ENCODE data around the gene RAB11FIP3. TPM values are rescaled to one million over a fixed set of nuclear protein-coding genes. Genes with fewer than 3 reads are reported as not detected.
A peak's percentile ranks its signal among the peaks of the same experiment; 100 is the strongest.
"Not testable (repeated sequence)": the region's sequence is repeated elsewhere in the genome, so short reads cannot be mapped to it uniquely, and the experiment has no call there.

The RAB11FIP3 gene
- total RNA-seq, 2 experiments from 2014 or later, result 18.7 to 20.4 TPM

DNA sequence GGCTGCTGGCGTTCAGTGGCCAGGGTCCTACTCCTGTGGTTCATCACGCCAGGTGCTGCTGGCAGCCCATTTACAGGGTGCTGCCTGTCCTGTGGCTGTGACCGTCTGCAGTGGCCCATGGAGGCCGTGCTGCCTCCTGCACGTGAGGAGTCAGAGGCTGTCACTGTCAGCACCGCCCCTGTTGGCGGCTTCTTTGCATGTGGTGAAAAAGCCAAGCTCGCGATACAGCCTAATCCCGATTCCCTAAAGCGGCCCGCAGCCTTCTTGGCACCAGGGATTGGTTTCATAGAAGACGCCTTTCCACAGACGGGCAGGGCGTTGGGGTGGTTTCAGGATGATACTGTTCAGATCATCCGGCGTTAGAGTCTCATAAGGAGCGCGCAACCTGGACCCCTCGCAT lies 35.3 kb downstream of the RAB11FIP3 start:
- Mint-ChIP-seq H3K27me3 (no peaks in the 10 kb centered on the region), H3K36me3 (ENCODE audit: low read depth) (peaks cover 5% of the 10 kb centered on the region), H3K9me3 (no peaks in the 10 kb centered on the region), H3K27ac (no peak overlapping the region), H3K4me3 (no peak overlapping the region), H3K4me1 (ENCODE audit: low read depth) (no peaks in the 10 kb centered on the region)
- DNase-seq, result no peak
- ChIA-PET POLR2A (no interaction called here), CTCF (no interaction called here)
- intact Hi-C loops (cut with micrococcal nuclease), result no loop called here
- no peak for ATAC-seq
- TF ChIP-seq, protein P1, sequence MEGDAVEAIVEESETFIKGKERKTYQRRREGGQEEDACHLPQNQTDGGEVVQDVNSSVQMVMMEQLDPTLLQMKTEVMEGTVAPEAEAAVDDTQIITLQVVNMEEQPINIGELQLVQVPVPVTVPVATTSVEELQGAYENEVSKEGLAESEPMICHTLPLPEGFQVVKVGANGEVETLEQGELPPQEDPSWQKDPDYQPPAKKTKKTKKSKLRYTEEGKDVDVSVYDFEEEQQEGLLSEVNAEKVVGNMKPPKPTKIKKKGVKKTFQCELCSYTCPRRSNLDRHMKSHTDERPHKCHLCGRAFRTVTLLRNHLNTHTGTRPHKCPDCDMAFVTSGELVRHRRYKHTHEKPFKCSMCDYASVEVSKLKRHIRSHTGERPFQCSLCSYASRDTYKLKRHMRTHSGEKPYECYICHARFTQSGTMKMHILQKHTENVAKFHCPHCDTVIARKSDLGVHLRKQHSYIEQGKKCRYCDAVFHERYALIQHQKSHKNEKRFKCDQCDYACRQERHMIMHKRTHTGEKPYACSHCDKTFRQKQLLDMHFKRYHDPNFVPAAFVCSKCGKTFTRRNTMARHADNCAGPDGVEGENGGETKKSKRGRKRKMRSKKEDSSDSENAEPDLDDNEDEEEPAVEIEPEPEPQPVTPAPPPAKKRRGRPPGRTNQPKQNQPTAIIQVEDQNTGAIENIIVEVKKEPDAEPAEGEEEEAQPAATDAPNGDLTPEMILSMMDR (IDR thresholded peaks at IDR 0.05), result no peak

GRCh38 chr16:463071-463470 lies 37.6 kb downstream of the RAB11FIP3 start:
- H3K36me3 Mint-ChIP-seq (ENCODE audit: low read depth), result peaks cover 5% of the 10 kb centered on the region
- POLR2A ChIA-PET, result no interaction called here
- CTCF ChIA-PET, result no interaction called here

DNA sequence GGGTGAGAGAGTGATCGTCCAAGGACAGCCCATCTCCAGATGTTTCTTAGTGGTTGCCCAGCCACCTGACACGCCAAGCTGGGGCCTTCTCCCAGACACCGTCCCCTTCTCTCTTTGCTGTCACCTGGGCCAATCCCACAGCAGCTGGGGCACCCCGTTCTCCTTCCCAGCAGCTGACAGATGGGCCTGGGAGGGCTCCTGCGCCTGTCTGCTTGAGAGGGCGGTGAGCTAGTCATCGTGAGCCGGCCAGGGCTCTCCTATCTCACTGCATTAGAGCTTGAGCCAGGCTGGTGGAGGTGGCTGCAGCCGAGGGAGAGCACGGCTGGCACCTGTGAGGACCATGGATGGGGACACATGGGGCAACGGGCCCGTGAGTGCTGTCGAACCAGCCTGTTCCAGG lies 41.2 kb downstream of the RAB11FIP3 start:
- ATAC-seq (no peak), DNase-seq (no peak)
- no peaks in the 10 kb centered on the region for H3K27me3 Mint-ChIP-seq
- CTCF ChIA-PET, result interaction anchor here (0.8 kb wide), 2 partner anchors 21 to 75 kb away, joined by 3 read pairs; no protein-coding TSS in a partner anchor
- TF ChIP-seq, protein P1 (IDR thresholded peaks at IDR 0.05), result no peak
- peaks cover 5% of the 10 kb centered on the region for H3K4me1 Mint-ChIP-seq (ENCODE audit: low read depth)
- no peaks in the 10 kb centered on the region for H3K9me3 Mint-ChIP-seq
- peaks cover 5% of the 10 kb centered on the region for H3K36me3 Mint-ChIP-seq (ENCODE audit: low read depth)
- POLR2A ChIA-PET, result no interaction called here
- intact Hi-C loops (cut with micrococcal nuclease), result no loop called here
- no peak overlapping the region for H3K27ac Mint-ChIP-seq
- H3K4me3 Mint-ChIP-seq, result no peak overlapping the region

More at GRCh38 chr16:463071-463470, 37.6 kb downstream of the RAB11FIP3 start:
- H3K27me3 Mint-ChIP-seq, result no peaks in the 10 kb centered on the region
- TF ChIP-seq, protein P1 (IDR thresholded peaks at IDR 0.05), result no peak
- no peak overlapping the region for H3K4me3 Mint-ChIP-seq
- H3K4me1 Mint-ChIP-seq (ENCODE audit: low read depth), result peaks cover 5% of the 10 kb centered on the region
- no peak for ATAC-seq
- no peak overlapping the region for H3K27ac Mint-ChIP-seq
- no peak for DNase-seq
- H3K9me3 Mint-ChIP-seq, result no peaks in the 10 kb centered on the region
- intact Hi-C loops (cut with micrococcal nuclease), result no loop called here

- CTCF ChIA-PET, result interaction anchor here (0.8 kb wide), 2 partner anchors 20 to 76 kb away, joined by 3 read pairs; no protein-coding TSS in a partner anchor
- H3K9me3 Mint-ChIP-seq; POLR2A ChIA-PET; DNase-seq; H3K36me3 Mint-ChIP-seq (ENCODE audit: low read depth); intact Hi-C loops (cut with micrococcal nuclease); ATAC-seq; H3K4me1 Mint-ChIP-seq (ENCODE audit: low read depth); H3K4me3 Mint-ChIP-seq; H3K27me3 Mint-ChIP-seq: not testable (repeated sequence)
- H3K27ac Mint-ChIP-seq, result peak overlapping the region; percentile 20
Measured at GRCh38 chr16:467249-467871, 41.9 kb downstream of the RAB11FIP3 start.

GRCh38 chr16:468068-468821 lies 42.8 kb downstream of the RAB11FIP3 start:
- ATAC-seq, result no peak
- ChIA-PET CTCF (interaction anchor here (1.0 kb wide), 1 partner anchor 19 kb away, joined by 3 read pairs; no protein-coding TSS in a partner anchor), POLR2A (no interaction called here)
- H3K9me3 Mint-ChIP-seq, result no peaks in the 10 kb centered on the region
- intact Hi-C loops (cut with micrococcal nuclease), result no loop called here
- H3K36me3 Mint-ChIP-seq (ENCODE audit: low read depth), result peaks cover 2% of the 10 kb centered on the region
- no peak overlapping the region for H3K27ac Mint-ChIP-seq
- DNase-seq, result no peak
- H3K27me3 Mint-ChIP-seq, result no peaks in the 10 kb centered on the region
- H3K4me1 Mint-ChIP-seq (ENCODE audit: low read depth), result peaks cover 5% of the 10 kb centered on the region
- H3K4me3 Mint-ChIP-seq, result no peak overlapping the region
- TF ChIP-seq, protein P1 (IDR thresholded peaks at IDR 0.05), result no peak

GRCh38 chr16:469459-469858 lies 44.0 kb downstream of the RAB11FIP3 start:
- H3K4me1 Mint-ChIP-seq (ENCODE audit: low read depth); H3K36me3 Mint-ChIP-seq (ENCODE audit: low read depth); CTCF ChIA-PET; ATAC-seq; DNase-seq; H3K4me3 Mint-ChIP-seq; H3K9me3 Mint-ChIP-seq; H3K27ac Mint-ChIP-seq; H3K27me3 Mint-ChIP-seq; intact Hi-C loops (cut with micrococcal nuclease): not testable (repeated sequence)
- POLR2A ChIA-PET, result interaction anchor here (0.6 kb wide), 1 partner anchor 38 kb away, joined by 3 read pairs; no protein-coding TSS in a partner anchor

Data from activated CD8-positive, alpha-beta T cell treated with anti-CD3 and anti-CD28 coated beads for 36 hours (primary cell).